Endometrium (tissue), 2 donors: ENCODE results near the gene CDKN2B.

Experiments used
- FAIRE-seq: peaks from 2 replicates; lab custom pipeline; 2012; peaks lifted over from hg19 to GRCh38; lab: Jason Lieb, UNC
- donor health status: control.
- donor health status: control.

Gene CDKN2B

GRCh38 chr9:21993893-21994555 is 15.1 kb downstream of the CDKN2B start, which contains the start of gene CDKN2A:
Gene CDKN2A (minus strand): TSS chr9:21994392.
- FAIRE-seq, result no peak

DNA sequence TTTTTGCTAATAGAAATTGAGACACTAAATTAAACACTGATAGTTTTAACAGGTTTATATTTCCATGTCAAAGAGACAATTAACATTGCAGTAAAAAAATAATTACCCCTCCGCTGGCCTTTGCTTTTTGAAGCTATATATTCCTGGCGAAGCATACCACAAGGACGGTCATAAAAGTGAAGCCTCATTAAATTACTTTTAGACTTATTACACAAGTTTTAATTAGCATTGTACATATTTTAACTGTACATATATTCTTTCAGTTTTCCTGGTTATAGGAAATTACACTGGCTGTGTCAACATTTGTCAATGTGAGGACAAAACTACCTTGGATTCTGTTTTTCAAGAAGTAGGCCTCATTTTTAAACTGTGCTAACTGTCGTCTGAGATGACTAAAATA is 16.1 kb downstream of the CDKN2B start:
- no peak for FAIRE-seq

- FAIRE-seq, result no peak
These were observed 17.8 kb downstream of the CDKN2B start for GRCh38 chr9:21991072-21991959.

DNA sequence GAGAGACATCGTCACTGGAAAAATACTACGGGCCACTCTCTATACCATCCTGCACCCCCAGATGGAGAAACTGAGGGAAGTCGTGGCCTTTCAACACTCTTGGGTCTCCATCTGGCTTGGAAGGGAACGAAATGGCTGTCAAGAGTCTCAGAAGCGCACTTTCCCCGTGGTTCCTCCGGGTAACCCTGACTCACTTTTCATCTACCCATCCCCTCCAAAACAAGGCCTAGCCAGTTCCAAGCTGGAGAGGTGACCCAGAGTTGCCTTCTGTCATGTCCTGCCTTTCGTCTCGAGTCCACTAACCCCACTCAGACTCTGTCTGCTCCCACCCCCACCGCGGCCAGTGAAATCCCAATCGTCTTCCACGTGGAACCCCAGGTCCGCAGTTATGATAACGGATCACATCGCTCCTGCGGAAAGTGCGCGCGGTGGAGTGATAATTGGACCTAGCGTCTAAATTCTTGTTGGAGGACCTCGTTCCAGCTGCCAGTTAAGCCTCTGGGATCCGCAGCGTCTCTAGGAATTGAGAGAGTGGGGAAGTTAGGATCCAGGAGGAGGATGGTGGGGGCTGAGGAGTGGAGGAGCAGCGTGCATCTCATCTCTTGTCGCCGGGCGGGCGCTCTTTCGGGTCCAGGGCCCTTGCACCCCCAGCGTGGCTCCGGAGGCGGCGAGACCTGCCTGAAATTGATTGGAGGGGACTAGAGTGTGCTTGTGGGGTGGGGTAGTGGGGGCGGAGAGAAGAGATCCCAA is 19.5 kb downstream of the CDKN2B start:
- no peak for FAIRE-seq

GRCh38 chr9:21988056-21988990 is 20.8 kb downstream of the CDKN2B start:
- FAIRE-seq, result no peak

- FAIRE-seq, result no peak
These were observed 23.0 kb downstream of the CDKN2B start for GRCh38 chr9:21985964-21986667.

- FAIRE-seq, result no peak
These were observed 25.0 kb downstream of the CDKN2B start for GRCh38 chr9:21984101-21984500.

DNA sequence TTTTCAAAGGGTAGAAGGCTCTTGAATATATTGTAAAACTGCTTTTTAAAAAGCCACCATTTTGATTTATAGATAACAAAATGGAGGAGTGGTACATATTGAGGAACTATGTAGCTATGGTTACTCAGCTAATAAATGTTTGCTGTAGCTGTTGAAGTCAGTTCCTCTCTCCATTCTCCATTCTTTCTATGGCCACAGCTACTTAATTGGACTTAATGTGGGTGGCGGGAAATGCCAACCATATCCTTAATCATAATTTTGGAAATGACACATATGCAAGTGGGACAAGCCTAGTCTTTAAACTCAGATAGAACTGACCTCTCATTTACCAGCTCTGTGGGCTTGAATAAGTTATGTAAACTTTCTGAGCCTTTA is 25.6 kb downstream of the CDKN2B start:
- no peak for FAIRE-seq

DNA sequence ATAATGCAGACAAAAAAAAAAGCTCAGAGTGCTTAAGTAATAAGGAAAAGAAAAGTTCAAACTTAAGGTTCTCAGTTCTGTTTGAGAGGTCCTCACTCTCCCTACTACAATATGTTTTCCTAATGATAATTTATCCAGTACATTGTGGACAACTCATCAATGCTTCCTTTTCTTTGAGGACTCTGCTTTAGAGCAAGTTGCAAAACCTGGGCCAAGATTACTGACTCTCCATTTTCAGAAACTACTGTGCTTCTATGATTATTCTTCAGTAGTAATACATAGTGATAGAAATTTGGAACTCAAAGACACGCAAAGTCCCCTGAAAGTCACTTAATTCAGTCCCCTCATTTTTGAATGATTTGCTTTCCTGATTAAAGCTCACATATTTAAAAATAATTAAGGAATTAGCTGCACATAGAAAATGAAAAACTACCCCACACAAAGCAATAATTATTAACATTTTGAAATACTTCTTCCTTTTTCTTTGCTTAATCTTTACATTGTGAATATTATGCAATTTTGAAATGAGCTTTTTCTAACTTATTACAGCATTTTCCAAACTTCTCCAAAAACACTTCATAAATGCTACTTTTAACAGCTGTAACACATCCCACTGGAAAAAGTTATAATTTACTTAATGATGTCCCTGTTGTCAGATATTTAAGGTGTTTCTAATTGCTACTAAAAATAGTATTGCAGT is 26.1 kb downstream of the CDKN2B start:
- FAIRE-seq, result no peak

- FAIRE-seq, result no peak
These were observed 26.7 kb downstream of the CDKN2B start for GRCh38 chr9:21982391-21982790.

DNA sequence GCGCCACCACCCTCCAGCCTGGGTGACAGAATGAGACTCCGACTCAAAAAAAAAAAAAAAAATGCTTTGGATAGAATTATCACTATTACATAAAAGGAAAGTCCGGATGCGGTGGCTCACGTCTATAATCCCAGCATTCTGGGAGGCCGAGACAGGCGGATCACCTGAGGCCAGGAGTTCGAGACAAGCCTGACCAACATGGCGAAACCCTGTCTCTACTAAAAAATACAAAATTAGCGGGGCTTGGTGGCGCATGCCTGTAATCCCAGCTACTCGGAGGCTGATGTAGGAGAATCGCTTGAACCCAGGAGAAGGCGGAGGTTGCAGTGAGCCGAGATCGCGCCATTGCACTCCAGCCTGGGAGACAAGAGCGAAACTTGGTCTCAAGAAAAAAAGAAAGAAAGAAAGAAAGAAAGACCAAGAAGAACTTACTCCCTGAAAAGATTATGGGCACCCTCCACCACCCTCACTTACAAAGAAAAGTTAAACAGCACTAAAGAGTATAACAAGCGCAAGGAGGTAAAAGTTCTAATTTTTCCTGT is 32.7 kb downstream of the CDKN2B start:
- no peak for FAIRE-seq

DNA sequence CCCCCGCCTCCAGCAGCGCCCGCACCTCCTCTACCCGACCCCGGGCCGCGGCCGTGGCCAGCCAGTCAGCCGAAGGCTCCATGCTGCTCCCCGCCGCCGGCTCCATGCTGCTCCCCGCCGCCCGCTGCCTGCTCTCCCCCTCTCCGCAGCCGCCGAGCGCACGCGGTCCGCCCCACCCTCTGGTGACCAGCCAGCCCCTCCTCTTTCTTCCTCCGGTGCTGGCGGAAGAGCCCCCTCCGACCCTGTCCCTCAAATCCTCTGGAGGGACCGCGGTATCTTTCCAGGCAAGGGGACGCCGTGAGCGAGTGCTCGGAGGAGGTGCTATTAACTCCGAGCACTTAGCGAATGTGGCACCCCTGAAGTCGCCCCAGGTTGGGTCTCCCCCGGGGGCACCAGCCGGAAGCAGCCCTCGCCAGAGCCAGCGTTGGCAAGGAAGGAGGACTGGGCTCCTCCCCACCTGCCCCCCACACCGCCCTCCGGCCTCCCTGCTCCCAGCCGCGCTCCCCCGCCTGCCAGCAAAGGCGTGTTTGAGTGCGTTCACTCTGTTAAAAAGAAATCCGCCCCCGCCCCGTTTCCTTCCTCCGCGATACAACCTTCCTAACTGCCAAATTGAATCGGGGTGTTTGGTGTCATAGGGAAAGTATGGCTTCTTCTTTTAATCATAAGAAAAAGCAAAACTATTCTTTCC is 34.2 kb downstream of the CDKN2B start:
- FAIRE-seq, result no peak

DNA sequence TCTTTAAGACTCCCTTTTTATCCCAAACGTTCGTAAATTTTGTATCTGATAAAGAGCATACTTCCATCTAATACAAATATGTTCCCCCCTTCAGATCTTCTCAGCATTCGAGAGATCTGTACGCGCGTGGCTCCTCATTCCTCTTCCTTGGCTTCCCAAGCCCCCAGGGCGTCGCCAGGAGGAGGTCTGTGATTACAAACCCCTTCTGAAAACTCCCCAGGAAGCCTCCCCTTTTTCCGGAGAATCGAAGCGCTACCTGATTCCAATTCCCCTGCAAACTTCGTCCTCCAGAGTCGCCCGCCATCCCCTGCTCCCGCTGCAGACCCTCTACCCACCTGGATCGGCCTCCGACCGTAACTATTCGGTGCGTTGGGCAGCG is 34.8 kb downstream of the CDKN2B start:
- FAIRE-seq, result no peak

DNA sequence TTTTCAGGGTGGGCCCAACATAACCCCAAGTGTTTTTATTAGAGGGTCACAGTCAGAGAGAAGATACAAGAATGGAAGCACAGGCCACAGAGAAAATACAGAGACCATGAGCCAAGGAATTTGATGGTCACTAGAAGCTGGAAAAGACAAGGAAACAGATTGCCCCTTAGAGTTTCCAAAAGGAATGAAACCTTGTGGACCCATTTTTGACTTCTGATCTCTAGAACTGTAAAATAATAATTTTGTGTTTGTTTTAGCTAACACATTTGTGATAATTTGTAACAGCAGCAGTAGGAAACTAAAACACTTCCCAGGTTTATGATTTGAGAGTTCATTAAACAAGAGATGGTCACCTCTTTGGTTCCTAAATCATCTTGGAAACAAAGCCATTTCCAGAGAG is 36.7 kb downstream of the CDKN2B start:
- FAIRE-seq, result no peak

DNA sequence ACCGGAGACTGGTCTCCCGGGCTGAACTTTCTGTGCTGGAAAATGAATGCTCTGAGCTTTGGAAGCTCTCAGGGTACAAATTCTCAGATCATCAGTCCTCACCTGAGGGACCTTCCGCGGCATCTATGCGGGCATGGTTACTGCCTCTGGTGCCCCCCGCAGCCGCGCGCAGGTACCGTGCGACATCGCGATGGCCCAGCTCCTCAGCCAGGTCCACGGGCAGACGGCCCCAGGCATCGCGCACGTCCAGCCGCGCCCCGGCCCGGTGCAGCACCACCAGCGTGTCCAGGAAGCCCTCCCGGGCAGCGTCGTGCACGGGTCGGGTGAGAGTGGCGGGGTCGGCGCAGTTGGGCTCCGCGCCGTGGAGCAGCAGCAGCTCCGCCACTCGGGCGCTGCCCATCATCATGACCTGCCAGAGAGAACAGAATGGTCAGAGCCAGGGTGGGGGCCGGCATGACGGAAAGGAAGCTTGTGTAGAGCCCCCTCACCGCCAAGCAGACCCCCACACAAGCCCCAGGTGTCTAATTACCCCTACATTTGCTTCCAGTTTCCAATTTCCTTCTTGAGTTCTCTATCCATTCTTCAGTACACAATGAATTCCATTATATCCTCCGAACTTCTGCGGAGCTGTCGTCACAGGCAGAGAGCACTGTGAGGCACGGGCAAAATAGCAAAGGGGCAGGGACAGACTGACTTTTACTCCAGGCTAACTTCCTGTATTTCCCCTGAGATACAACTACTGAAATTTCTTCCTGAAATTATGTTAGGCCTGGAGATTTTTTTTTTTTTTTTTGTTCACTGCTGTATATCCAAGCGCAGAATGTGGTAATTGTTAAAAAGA is 38.1 kb downstream of the CDKN2B start:
- FAIRE-seq, result no peak

GRCh38 chr9:21969951-21970799 is 38.9 kb downstream of the CDKN2B start:
- FAIRE-seq, result no peak
